ENCODE results near the gene TMCC3.

Gene TMCC3

DNA sequence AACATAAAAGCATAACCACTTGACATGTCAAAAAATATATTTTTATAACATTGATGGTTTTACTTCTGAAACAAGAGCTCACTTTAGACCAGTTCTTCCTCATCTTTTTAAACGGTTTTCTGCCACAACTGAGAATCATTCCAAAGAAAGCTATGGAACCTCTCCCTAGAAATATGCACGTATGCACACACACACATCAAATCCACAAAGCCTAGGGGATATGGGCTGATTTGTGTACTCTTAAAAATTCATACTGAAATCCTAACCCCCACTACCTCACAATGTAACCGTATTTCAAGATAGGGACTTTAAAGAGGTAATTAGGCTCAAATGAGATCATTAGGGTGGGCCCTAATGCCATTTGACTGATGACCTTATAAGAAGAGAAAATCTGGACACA lies 19.3 kb downstream of the TMCC3 start:
- no peak for TF ChIP-seq POLR2AphosphoS5 (IDR thresholded peaks at IDR 0.05; ENCODE audit: low read depth, low read length)
- TF ChIP-seq SIN3A (IDR thresholded peaks at IDR 0.05; ENCODE audit: borderline replicate concordance, insufficient read depth, low read length): no peak
- TF ChIP-seq FOXP2 (optimal IDR thresholded peaks at IDR 0.05; ENCODE audit: borderline replicate concordance, extremely low read depth, extremely low read length, insufficient read depth): no peak
- TF ChIP-seq, protein P1, sequence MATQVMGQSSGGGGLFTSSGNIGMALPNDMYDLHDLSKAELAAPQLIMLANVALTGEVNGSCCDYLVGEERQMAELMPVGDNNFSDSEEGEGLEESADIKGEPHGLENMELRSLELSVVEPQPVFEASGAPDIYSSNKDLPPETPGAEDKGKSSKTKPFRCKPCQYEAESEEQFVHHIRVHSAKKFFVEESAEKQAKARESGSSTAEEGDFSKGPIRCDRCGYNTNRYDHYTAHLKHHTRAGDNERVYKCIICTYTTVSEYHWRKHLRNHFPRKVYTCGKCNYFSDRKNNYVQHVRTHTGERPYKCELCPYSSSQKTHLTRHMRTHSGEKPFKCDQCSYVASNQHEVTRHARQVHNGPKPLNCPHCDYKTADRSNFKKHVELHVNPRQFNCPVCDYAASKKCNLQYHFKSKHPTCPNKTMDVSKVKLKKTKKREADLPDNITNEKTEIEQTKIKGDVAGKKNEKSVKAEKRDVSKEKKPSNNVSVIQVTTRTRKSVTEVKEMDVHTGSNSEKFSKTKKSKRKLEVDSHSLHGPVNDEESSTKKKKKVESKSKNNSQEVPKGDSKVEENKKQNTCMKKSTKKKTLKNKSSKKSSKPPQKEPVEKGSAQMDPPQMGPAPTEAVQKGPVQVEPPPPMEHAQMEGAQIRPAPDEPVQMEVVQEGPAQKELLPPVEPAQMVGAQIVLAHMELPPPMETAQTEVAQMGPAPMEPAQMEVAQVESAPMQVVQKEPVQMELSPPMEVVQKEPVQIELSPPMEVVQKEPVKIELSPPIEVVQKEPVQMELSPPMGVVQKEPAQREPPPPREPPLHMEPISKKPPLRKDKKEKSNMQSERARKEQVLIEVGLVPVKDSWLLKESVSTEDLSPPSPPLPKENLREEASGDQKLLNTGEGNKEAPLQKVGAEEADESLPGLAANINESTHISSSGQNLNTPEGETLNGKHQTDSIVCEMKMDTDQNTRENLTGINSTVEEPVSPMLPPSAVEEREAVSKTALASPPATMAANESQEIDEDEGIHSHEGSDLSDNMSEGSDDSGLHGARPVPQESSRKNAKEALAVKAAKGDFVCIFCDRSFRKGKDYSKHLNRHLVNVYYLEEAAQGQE (IDR thresholded peaks at IDR 0.05; ENCODE audit: insufficient read depth in 1 of 2, low read depth in 2 of 2, low read length in 2 of 2): no peak
- no peak for TF ChIP-seq TAF1 (IDR thresholded peaks at IDR 0.05; ENCODE audit: borderline replicate concordance, insufficient read depth, low read length)

DNA sequence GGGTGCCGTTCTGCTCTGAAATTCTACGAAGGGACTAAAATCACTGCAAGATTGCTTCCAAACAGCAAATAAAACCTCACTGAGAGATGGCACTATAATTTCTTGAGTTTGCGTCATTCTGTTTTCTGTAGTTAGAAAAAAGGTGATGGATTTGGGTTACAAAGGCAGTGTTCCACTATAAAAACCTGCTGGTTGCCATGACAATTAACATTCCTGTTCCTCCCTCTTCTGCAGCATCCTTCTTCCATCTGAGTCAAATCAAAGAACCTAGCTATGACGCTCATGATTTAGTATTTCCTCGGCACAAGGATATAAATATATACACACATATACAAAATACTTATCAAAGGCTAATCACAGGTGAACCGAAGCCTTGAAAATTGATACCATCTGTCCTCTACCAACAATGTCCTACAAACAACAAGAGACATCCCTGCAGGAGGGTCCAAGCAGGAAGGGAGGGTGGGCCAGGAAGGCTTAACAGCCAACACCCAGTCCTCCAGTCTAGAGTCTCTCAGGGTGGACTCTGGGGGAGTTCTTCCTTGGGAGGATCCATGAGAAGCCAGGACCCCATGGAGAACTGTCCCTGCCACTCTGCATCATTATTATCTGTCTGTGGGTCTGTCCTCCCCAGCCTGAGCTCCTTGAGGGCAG lies 21.4 kb downstream of the TMCC3 start:
- TF ChIP-seq FOXP2 (optimal IDR thresholded peaks at IDR 0.05; ENCODE audit: borderline replicate concordance, extremely low read depth, extremely low read length, insufficient read depth): no peak
- TF ChIP-seq, protein P1 (IDR thresholded peaks at IDR 0.05; ENCODE audit: insufficient read depth in 1 of 2, low read depth in 2 of 2, low read length in 2 of 2): no peak
- TF ChIP-seq TAF1 (IDR thresholded peaks at IDR 0.05; ENCODE audit: borderline replicate concordance, insufficient read depth, low read length): no peak
- no peak for TF ChIP-seq SIN3A (IDR thresholded peaks at IDR 0.05; ENCODE audit: borderline replicate concordance, insufficient read depth, low read length)
- TF ChIP-seq POLR2AphosphoS5 (IDR thresholded peaks at IDR 0.05; ENCODE audit: low read depth, low read length): no peak

DNA sequence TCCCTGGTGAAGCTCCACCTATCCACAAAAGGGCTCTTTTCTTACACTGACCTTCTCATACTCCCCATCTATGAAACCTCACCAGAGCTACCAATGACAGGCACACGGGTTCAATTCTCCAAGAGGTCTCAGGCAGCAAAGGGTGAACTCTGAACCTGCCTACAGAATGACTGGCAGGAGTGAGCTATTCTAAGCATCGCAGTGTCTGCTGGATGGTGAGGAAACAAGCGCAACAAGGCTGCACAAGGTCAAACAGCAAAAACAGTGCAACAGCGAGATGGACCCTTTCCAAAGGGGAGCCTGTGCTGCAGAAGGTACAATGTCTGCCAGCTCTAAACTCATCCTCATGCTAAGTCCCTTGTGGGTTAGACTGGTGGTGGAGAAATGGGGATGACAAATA lies 22.0 kb downstream of the TMCC3 start:
- TF ChIP-seq, protein P1 (IDR thresholded peaks at IDR 0.05; ENCODE audit: insufficient read depth in 1 of 2, low read depth in 2 of 2, low read length in 2 of 2): no peak
- TF ChIP-seq POLR2AphosphoS5 (IDR thresholded peaks at IDR 0.05; ENCODE audit: low read depth, low read length) (no peak), SIN3A (IDR thresholded peaks at IDR 0.05; ENCODE audit: borderline replicate concordance, insufficient read depth, low read length) (no peak), TAF1 (IDR thresholded peaks at IDR 0.05; ENCODE audit: borderline replicate concordance, insufficient read depth, low read length) (no peak), FOXP2 (optimal IDR thresholded peaks at IDR 0.05; ENCODE audit: borderline replicate concordance, extremely low read depth, extremely low read length, insufficient read depth) (no peak)

DNA sequence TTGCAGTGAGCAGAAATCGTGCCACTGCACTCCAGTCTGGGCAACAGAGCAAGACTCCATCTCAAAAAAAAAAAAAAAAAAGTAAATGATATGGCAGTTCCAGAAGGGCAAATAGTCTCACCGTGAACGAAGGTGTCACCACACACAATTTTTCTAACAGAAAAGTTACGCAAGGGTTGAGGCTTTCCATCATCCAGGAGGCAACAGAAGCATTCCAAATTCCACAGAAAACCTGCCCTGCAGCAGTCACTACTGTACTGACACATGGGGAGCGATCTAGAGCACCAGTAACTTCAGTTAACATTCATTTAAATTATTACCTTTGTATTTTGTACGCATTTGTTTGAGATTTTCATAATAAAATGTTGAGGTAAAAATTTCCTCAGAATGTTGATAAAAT lies 24.8 kb downstream of the TMCC3 start:
- no peak for TF ChIP-seq SIN3A (IDR thresholded peaks at IDR 0.05; ENCODE audit: borderline replicate concordance, insufficient read depth, low read length)
- no peak for TF ChIP-seq FOXP2 (optimal IDR thresholded peaks at IDR 0.05; ENCODE audit: borderline replicate concordance, extremely low read depth, extremely low read length, insufficient read depth)
- no peak for TF ChIP-seq TAF1 (IDR thresholded peaks at IDR 0.05; ENCODE audit: borderline replicate concordance, insufficient read depth, low read length)
- TF ChIP-seq, protein P1 (IDR thresholded peaks at IDR 0.05; ENCODE audit: insufficient read depth in 1 of 2, low read depth in 2 of 2, low read length in 2 of 2): no peak
- no peak for TF ChIP-seq POLR2AphosphoS5 (IDR thresholded peaks at IDR 0.05; ENCODE audit: low read depth, low read length)

All from PFSK-1 (cell line).